ENCODE measurements around the gene SLC41A3. TPM values are rescaled to one million over a fixed set of nuclear protein-coding genes. Genes with fewer than 3 reads are reported as not detected.
"Not testable (repeated sequence)": the region's sequence is repeated elsewhere in the genome, so short reads cannot be mapped to it uniquely, and the experiment has no call there.

Gene SLC41A3
- total and polyA plus RNA-seq, 2 of the 4 experiments (the other 2 are of a cell fraction): 30.5 to 43.5 TPM

GRCh38 chr3:125971997-125972944 is 111.7 kb downstream of the SLC41A3 start:
- peak; percentile 97 for ATAC-seq (ENCODE audit: low read depth)
- H2BK15ac ChIP-seq (ENCODE audit: low read depth, low read length); H3K14ac ChIP-seq (replicated peaks; ENCODE audit: low read depth, low read length); H4K91ac ChIP-seq (ENCODE audit: insufficient read depth, low read depth, low read length); H3K9me1 ChIP-seq (ENCODE audit: insufficient read depth, low read length); H3K4me1 ChIP-seq (ENCODE audit: control insufficient read depth, insufficient read depth, low read length); H4K5ac ChIP-seq (ENCODE audit: low read depth, low read length); H3K23ac ChIP-seq (ENCODE audit: low read depth, low read length); H4K20me1 ChIP-seq (ENCODE audit: insufficient read depth, low read length); dilution Hi-C loops (cut with HindIII; ENCODE audit: low sequenced_read_pairs, unreplicated experiment); H3K18ac ChIP-seq (ENCODE audit: low read depth, low read length); H3K9ac ChIP-seq (ENCODE audit: low read depth, low read length); H2BK20ac ChIP-seq (ENCODE audit: low read depth, low read length); H2BK5ac ChIP-seq (ENCODE audit: low read depth, low read length, poor library complexity, severe bottlenecking); H2AK5ac ChIP-seq (ENCODE audit: low read depth, low read length); H3K79me1 ChIP-seq (ENCODE audit: low read depth in 1 of 2, low read length in 2 of 2); H2AK9ac ChIP-seq (replicated peaks; ENCODE audit: low read depth, low read length, poor library complexity); H3K27ac ChIP-seq (ENCODE audit: insufficient read depth, low read length); CTCF ChIA-PET; H4K8ac ChIP-seq (ENCODE audit: low read depth in 2 of 2, low read length in 2 of 2); H3K36me3 ChIP-seq (ENCODE audit: control insufficient read depth, insufficient read depth, low read length); H3K4ac ChIP-seq (ENCODE audit: low read depth, low read length); H3K56ac ChIP-seq (ENCODE audit: extremely low read depth, insufficient read depth, low read length); POLR2A ChIA-PET (ENCODE audit: unreplicated experiment); H3K9me3 ChIP-seq (ENCODE audit: control insufficient read depth, insufficient read depth, low read length); H2BK120ac ChIP-seq (ENCODE audit: low read depth, low read length); BruUV-seq (replicated peaks): not testable (repeated sequence)
- TF ChIP-seq, protein P1, sequence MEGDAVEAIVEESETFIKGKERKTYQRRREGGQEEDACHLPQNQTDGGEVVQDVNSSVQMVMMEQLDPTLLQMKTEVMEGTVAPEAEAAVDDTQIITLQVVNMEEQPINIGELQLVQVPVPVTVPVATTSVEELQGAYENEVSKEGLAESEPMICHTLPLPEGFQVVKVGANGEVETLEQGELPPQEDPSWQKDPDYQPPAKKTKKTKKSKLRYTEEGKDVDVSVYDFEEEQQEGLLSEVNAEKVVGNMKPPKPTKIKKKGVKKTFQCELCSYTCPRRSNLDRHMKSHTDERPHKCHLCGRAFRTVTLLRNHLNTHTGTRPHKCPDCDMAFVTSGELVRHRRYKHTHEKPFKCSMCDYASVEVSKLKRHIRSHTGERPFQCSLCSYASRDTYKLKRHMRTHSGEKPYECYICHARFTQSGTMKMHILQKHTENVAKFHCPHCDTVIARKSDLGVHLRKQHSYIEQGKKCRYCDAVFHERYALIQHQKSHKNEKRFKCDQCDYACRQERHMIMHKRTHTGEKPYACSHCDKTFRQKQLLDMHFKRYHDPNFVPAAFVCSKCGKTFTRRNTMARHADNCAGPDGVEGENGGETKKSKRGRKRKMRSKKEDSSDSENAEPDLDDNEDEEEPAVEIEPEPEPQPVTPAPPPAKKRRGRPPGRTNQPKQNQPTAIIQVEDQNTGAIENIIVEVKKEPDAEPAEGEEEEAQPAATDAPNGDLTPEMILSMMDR (conservative IDR thresholded peaks at IDR 0.05; ENCODE audit: low read depth, low read length): peak; percentile 50
- TF ChIP-seq SMC3 (IDR thresholded peaks at IDR 0.05; ENCODE audit: low read depth, low read length) (peak; percentile 34; the same call in 1 of the 2 replicates), RAD21 (IDR thresholded peaks at IDR 0.05; ENCODE audit: low read length) (peak; percentile 53)
- WGBS, 2 experiments (ENCODE audit: extremely low coverage in 2 of 2, insufficient read length in 1 of 2): 2% methylated on average over 9 of the region's 31 CpGs; no CpG with 5 or more reads in 1 of the 2 experiments
- Histone ChIP-seq H2AFZ (replicated peaks; ENCODE audit: low read length, poor library complexity) (peak overlapping the region; percentile 78), H3K4me2 (ENCODE audit: low read depth, low read length) (peak overlapping the region; percentile 89; the same call in 1 of the 2 replicates), H3K4me3 (ENCODE audit: insufficient read depth, low read depth, low read length) (peak overlapping the region; percentile 26; the same call in 1 of the 2 replicates), H3K27me3 (ENCODE audit: control insufficient read depth, insufficient read depth, low read length) (peaks cover 25% of the 10 kb centered on the region)
- intact Hi-C loops (cut with micrococcal nuclease): loop anchor here (5.0 kb wide), 1 partner anchor 160 kb away; no protein-coding TSS in a partner anchor
- in situ Hi-C loops (cut with MboI; ENCODE audit: low sequenced_read_pairs): loop anchor here (25.0 kb wide), 1 partner anchor 415 kb away; the partner anchor contains the start of gene CFAP100
- DNase-seq: peak; percentile 12

All from IMR-90 (cell line).